GM12878 (cell line): ENCODE data around the gene ENOX1.

ENCODE experiments used
- ASH2L ChIP-seq: fragments of 300-600, 200-600 bp; sonication (generic); IDR thresholded peaks from 2 replicates; pipeline ENCODE4 v1.6.1; 2017; ENCODE audit warnings: low read depth, mild to moderate bottlenecking, borderline replicate concordance
- BHLHE40 ChIP-seq, 2 experiments: fragments of 450-650 bp in 1 of 2; IDR thresholded peaks; 2 replicates each; pipeline ENCODE4 v1.6.1; 2011 to 2017; ENCODE audit warnings: low read depth in 2 of 2, borderline replicate concordance in 1 of 2, improper control_type of control experiment in 1 of 2, low read length in 1 of 2, mild to moderate bottlenecking in 1 of 2
- GABPA ChIP-seq: IDR thresholded peaks from 2 replicates; pipeline ENCODE4 v1.6.1; 2014; ENCODE audit warnings: antibody characterized with exemption, low read depth, mild to moderate bottlenecking, inconsistent platforms
- SMC3 ChIP-seq: IDR thresholded peaks from 2 replicates; pipeline ENCODE4 v1.6.1; 2011; ENCODE audit warnings: low read length, improper control_type of control experiment, borderline replicate concordance
- TAF1 ChIP-seq: IDR thresholded peaks from 2 replicates; pipeline ENCODE4 v1.6.1; 2011; ENCODE audit warnings: mild to moderate bottlenecking, low read depth, low read length, borderline replicate concordance
- TF ChIP-seq, protein P1 (sequence below): IDR thresholded peaks from 2 replicates; pipeline ENCODE4 v1.6.1; 2012; ENCODE audit warnings: mild to moderate bottlenecking, low read depth, low read length

DNA sequence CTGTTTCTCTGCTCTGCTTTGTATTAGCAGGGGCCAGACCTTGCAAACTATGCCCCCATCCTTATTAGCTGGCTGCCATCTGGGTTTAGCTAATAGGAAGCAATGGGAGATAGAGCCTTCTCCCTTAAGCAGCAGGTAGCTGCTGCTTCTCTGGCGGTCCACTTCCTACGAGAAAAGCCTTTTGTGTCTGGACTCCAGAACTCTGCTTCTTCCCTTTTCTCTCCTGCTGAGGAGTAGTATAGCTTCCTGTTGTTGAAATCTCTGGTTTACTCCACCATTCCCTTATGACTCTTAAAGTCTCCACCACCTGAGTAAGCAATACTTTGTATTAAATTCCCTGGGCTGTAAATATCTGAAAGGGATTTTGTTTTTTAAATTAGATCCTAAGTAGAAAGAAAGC, 616.3 kb downstream of the ENOX1 start:
- TF ChIP-seq ASH2L, result no peak
- TF ChIP-seq TAF1, result no peak
- TF ChIP-seq GABPA, result no peak
- TF ChIP-seq BHLHE40 (IDR thresholded peaks at IDR 0.05; ENCODE audit: borderline replicate concordance in 1 of 2, low read depth in 2 of 2, low read length in 1 of 2), result no peak
- TF ChIP-seq, protein P1, sequence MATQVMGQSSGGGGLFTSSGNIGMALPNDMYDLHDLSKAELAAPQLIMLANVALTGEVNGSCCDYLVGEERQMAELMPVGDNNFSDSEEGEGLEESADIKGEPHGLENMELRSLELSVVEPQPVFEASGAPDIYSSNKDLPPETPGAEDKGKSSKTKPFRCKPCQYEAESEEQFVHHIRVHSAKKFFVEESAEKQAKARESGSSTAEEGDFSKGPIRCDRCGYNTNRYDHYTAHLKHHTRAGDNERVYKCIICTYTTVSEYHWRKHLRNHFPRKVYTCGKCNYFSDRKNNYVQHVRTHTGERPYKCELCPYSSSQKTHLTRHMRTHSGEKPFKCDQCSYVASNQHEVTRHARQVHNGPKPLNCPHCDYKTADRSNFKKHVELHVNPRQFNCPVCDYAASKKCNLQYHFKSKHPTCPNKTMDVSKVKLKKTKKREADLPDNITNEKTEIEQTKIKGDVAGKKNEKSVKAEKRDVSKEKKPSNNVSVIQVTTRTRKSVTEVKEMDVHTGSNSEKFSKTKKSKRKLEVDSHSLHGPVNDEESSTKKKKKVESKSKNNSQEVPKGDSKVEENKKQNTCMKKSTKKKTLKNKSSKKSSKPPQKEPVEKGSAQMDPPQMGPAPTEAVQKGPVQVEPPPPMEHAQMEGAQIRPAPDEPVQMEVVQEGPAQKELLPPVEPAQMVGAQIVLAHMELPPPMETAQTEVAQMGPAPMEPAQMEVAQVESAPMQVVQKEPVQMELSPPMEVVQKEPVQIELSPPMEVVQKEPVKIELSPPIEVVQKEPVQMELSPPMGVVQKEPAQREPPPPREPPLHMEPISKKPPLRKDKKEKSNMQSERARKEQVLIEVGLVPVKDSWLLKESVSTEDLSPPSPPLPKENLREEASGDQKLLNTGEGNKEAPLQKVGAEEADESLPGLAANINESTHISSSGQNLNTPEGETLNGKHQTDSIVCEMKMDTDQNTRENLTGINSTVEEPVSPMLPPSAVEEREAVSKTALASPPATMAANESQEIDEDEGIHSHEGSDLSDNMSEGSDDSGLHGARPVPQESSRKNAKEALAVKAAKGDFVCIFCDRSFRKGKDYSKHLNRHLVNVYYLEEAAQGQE, result no peak
- TF ChIP-seq SMC3, result no peak
